PFSK-1 (cell line): ENCODE measurements around the gene ANKS1B.

ENCODE experiments used
- POLR2AphosphoS5 ChIP-seq: IDR thresholded peaks from 2 replicates; pipeline ENCODE4 v1.6.1; 2012; ENCODE audit warnings: low read depth, mild to moderate bottlenecking, control low read depth, low read length, moderate library complexity
- TAF1 ChIP-seq: IDR thresholded peaks from 2 replicates; pipeline ENCODE4 v1.6.1; 2012; ENCODE audit warnings: low read length, control low read depth, borderline replicate concordance; ENCODE audit not compliant: insufficient read depth
- TF ChIP-seq, protein P1 (sequence below), 2 experiments: IDR thresholded peaks; 2 replicates each; pipeline versions ENCODE4 v1.6.1 to v1.8.0; 2011 to 2012; ENCODE audit warnings: low read depth in 2 of 2, low read length in 2 of 2, control low read depth in 1 of 2, inconsistent platforms in 1 of 2, mild to moderate bottlenecking in 1 of 2, moderate library complexity in 1 of 2; ENCODE audit not compliant: insufficient read depth in 1 of 2

- no peak for TF ChIP-seq POLR2AphosphoS5
- TF ChIP-seq, protein P1, sequence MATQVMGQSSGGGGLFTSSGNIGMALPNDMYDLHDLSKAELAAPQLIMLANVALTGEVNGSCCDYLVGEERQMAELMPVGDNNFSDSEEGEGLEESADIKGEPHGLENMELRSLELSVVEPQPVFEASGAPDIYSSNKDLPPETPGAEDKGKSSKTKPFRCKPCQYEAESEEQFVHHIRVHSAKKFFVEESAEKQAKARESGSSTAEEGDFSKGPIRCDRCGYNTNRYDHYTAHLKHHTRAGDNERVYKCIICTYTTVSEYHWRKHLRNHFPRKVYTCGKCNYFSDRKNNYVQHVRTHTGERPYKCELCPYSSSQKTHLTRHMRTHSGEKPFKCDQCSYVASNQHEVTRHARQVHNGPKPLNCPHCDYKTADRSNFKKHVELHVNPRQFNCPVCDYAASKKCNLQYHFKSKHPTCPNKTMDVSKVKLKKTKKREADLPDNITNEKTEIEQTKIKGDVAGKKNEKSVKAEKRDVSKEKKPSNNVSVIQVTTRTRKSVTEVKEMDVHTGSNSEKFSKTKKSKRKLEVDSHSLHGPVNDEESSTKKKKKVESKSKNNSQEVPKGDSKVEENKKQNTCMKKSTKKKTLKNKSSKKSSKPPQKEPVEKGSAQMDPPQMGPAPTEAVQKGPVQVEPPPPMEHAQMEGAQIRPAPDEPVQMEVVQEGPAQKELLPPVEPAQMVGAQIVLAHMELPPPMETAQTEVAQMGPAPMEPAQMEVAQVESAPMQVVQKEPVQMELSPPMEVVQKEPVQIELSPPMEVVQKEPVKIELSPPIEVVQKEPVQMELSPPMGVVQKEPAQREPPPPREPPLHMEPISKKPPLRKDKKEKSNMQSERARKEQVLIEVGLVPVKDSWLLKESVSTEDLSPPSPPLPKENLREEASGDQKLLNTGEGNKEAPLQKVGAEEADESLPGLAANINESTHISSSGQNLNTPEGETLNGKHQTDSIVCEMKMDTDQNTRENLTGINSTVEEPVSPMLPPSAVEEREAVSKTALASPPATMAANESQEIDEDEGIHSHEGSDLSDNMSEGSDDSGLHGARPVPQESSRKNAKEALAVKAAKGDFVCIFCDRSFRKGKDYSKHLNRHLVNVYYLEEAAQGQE (IDR thresholded peaks at IDR 0.05; ENCODE audit: insufficient read depth in 1 of 2, low read depth in 2 of 2, low read length in 2 of 2), result no peak
- TF ChIP-seq TAF1, result no peak
These were observed 853.0 kb downstream of the ANKS1B start for GRCh38 chr12:99131751-99132199.
